ENCODE data around the gene DLG5. TPM values are rescaled to one million over a fixed set of nuclear protein-coding genes. Genes with fewer than 3 reads are reported as not detected.

Gene DLG5
- total RNA-seq, 2 donors from 2014 or later: 26.1 to 47.5 TPM

DNA sequence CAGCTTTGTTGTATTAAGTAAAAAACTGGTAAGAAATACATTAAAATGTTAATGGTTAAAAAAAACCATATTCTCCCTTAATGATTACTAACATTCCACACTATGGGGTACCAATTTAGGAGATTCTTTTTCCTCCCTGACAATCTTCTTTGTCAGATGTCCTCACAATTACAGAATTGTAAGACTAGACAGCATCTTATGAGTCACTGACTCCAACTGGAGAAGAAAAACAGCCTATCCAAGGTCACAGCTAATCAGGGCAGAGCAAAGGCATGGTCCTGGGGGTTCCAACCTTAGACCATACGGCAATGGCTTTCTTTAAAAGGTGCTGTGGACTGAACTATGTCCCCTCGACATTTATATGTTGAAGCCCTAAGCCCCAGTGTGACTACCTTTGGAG, 127.6 kb downstream of the DLG5 start:
- H3K27ac ChIP-seq: no peak overlapping the region
- H3K36me3 ChIP-seq: peaks cover 7% of the 10 kb centered on the region
- H3K4me3 ChIP-seq: no peak overlapping the region
- TF ChIP-seq, protein P1, sequence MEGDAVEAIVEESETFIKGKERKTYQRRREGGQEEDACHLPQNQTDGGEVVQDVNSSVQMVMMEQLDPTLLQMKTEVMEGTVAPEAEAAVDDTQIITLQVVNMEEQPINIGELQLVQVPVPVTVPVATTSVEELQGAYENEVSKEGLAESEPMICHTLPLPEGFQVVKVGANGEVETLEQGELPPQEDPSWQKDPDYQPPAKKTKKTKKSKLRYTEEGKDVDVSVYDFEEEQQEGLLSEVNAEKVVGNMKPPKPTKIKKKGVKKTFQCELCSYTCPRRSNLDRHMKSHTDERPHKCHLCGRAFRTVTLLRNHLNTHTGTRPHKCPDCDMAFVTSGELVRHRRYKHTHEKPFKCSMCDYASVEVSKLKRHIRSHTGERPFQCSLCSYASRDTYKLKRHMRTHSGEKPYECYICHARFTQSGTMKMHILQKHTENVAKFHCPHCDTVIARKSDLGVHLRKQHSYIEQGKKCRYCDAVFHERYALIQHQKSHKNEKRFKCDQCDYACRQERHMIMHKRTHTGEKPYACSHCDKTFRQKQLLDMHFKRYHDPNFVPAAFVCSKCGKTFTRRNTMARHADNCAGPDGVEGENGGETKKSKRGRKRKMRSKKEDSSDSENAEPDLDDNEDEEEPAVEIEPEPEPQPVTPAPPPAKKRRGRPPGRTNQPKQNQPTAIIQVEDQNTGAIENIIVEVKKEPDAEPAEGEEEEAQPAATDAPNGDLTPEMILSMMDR (IDR thresholded peaks at IDR 0.05): no peak
- H3K27me3 ChIP-seq: no peaks in the 10 kb centered on the region
- H3K9me3 ChIP-seq: no peaks in the 10 kb centered on the region
- H3K4me1 ChIP-seq: no peaks in the 10 kb centered on the region
- no peak overlapping the region for H3K9ac ChIP-seq (ENCODE audit: low read depth in 2 of 2, low read length in 2 of 2)
- DNase-seq: no peak
- intact Hi-C loops (cut with DNase I): no loop called here

DNA sequence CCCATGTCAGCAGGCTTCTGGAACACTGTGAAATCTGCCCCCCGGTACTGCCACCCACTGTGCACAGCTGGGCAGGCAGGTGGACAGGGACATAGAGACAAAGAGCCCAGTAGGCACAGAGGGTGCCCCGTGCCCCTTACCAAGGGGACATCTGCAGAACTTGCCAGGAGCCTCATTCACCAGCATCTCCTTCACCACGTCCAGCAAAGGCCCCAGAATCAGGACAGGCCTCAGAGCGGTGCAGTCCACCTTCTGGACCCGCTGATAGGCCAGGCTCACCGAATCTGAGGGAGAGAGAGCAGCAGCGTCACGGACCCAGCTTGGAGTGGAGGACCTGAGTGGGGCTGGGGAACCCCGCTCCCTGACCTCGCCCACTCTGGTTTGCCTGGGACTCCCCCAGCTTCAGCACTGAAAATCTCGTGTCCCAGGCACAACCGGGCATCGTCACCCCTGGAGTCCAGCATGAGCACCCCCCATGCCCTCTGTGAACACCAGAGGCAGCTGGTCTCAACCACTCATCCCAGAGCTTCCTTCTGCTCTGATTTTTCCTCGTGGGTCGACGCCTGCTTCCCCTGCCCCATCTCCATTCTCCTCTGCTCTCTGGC, 130.1 kb downstream of the DLG5 start:
- no peak for DNase-seq
- Histone ChIP-seq H3K4me1 (no peaks in the 10 kb centered on the region), H3K9me3 (no peaks in the 10 kb centered on the region), H3K27me3 (no peaks in the 10 kb centered on the region), H3K36me3 (no peaks in the 10 kb centered on the region), H3K27ac (no peak overlapping the region), H3K4me3 (no peak overlapping the region), H3K9ac (ENCODE audit: low read depth in 2 of 2, low read length in 2 of 2) (no peak overlapping the region)
- TF ChIP-seq, protein P1 (IDR thresholded peaks at IDR 0.05): no peak
- intact Hi-C loops (cut with DNase I): no loop called here

DNA sequence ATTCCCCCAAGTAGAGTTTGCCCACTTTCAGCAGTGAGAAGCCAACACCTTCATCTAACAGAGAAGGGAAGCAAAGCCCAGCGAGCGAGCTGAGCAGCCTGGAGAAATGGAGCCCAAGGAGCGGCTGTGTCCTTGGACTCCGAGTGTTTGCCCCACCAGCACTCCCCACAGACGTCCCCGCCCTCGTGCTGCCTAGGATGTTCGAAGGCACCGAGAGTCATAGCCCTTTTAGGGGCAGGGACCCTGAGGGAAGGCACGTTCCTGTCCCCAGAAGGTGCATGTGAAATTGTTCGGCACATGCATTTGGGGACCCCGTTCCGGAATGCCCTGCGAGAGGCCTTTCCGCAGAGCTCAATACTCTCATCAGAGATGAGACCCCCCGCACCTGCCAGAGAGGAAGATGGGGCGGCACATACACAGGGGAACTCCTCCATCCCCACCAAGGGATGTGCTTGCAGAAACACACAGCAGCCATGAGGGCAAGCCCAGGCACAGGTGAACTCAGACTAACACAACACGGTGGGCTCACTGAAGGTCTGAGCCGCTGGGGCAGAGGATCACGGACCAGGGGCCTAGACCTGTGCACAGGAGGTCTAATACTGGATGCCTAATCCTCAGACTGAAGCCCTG, 131.0 kb downstream of the DLG5 start:
- no peak for DNase-seq

DNA sequence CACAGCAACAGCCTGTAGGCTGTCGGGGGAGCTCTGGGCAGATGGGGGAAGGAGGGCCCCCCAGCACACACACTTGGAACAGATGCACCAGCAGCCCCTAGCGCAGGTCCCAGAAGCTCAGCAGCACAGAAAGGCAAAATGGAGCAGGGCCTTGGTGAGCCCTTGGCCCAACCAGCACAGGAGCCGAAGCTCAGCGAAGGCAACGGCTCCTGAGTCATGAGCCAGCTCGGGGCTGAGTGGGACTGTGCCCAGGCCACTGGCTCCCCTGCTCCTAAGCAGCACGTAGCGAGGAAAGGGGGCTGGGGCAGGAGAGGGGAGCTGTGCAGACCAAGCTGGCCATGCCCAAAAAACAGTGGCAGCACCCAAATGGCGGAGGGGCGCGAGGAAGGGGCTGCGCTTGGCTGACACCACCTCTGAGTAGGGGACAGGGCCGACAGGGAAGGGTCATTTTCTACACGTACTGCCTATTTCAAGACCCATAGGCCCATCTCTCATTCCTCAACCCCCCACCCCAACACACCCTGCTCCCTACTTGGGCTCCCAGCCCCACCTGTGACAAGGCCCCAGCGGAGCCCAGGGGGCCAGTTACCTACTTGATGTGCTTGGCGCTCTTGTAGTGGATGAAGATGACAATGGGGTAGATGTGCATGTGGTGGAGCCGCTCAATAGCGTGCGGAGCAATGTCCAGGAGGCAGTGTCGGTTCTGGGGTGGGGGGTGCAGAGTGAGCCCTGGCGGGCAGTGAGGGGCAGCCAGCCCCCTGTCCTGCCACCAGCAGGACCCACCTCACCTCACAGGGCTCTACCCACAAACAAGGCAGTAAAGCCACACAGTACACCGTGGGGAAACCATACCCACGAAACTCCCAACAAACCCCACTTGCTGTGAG, 132.1 kb downstream of the DLG5 start:
- Histone ChIP-seq H3K27me3 (no peaks in the 10 kb centered on the region), H3K9me3 (no peaks in the 10 kb centered on the region), H3K36me3 (no peaks in the 10 kb centered on the region), H3K4me3 (no peak overlapping the region), H3K9ac (ENCODE audit: low read depth in 2 of 2, low read length in 2 of 2) (no peak overlapping the region), H3K4me1 (no peaks in the 10 kb centered on the region), H3K27ac (no peak overlapping the region)
- TF ChIP-seq, protein P1 (IDR thresholded peaks at IDR 0.05): no peak
- intact Hi-C loops (cut with DNase I): no loop called here
- no peak for DNase-seq

More for the DNA sequence above, 131.0 kb downstream of the DLG5 start:
- Histone ChIP-seq H3K4me3 (no peak overlapping the region), H3K9me3 (no peaks in the 10 kb centered on the region), H3K27ac (no peak overlapping the region), H3K36me3 (no peaks in the 10 kb centered on the region), H3K9ac (ENCODE audit: low read depth in 2 of 2, low read length in 2 of 2) (no peak overlapping the region), H3K4me1 (no peaks in the 10 kb centered on the region), H3K27me3 (no peaks in the 10 kb centered on the region)
- TF ChIP-seq, protein P1 (IDR thresholded peaks at IDR 0.05): no peak
- intact Hi-C loops (cut with DNase I): no loop called here

DNA sequence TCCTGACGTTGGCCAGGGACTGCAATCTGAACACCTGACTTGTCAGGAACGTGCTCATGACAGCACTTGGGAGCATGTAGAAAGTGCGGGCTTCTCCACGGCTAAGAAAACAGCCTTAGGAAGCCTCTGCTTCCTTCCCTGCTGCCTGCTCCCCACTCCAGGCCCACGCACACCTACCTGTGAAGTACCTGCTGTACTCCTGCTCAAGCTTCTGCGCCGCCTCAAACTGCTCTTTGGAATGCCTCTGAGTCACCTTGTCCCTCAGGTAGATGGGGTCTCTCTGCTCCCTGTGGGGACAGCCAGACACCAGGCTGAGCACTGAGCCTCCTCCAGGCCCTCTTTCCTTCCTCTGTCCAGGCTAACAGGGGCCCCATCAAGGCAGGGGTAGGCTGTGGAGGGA, 132.7 kb downstream of the DLG5 start:
- H3K9me3 ChIP-seq: no peaks in the 10 kb centered on the region
- no peak for DNase-seq
- intact Hi-C loops (cut with DNase I): no loop called here
- no peak overlapping the region for H3K9ac ChIP-seq (ENCODE audit: low read depth in 2 of 2, low read length in 2 of 2)
- TF ChIP-seq, protein P1 (IDR thresholded peaks at IDR 0.05): no peak
- no peak overlapping the region for H3K4me3 ChIP-seq
- no peaks in the 10 kb centered on the region for H3K4me1 ChIP-seq
- H3K27me3 ChIP-seq: no peaks in the 10 kb centered on the region
- no peak overlapping the region for H3K27ac ChIP-seq
- no peaks in the 10 kb centered on the region for H3K36me3 ChIP-seq
